ENCODE data around the gene TRIAP1.

- TF ChIP-seq CTCF (IDR thresholded peaks at IDR 0.05; ENCODE audit: low read depth, low read length) = no peak
- TF ChIP-seq POLR2A (IDR thresholded peaks at IDR 0.05; ENCODE audit: extremely low read depth, insufficient read length) = no peak
- no peak for TF ChIP-seq MAX (IDR thresholded peaks at IDR 0.05; ENCODE audit: low read depth, low read length)
Measured at GRCh38 chr12:120462099-120462640, 16.0 kb upstream of the TRIAP1 start.

Data from NB4 (cell line).